Epidermal melanocyte (primary cell): Measurements from ENCODE around the gene CCL3.
"Not testable (repeated sequence)": the region's sequence is repeated elsewhere in the genome, so short reads cannot be mapped to it uniquely, and the experiment has no call there.

Experiments used
- DNase-seq: peaks from one replicate; pipeline ENCODE4 v3.0.0; 2011; ENCODE audit warnings: low spot score; ENCODE audit not compliant: insufficient read length

Gene CCL3

DNA sequence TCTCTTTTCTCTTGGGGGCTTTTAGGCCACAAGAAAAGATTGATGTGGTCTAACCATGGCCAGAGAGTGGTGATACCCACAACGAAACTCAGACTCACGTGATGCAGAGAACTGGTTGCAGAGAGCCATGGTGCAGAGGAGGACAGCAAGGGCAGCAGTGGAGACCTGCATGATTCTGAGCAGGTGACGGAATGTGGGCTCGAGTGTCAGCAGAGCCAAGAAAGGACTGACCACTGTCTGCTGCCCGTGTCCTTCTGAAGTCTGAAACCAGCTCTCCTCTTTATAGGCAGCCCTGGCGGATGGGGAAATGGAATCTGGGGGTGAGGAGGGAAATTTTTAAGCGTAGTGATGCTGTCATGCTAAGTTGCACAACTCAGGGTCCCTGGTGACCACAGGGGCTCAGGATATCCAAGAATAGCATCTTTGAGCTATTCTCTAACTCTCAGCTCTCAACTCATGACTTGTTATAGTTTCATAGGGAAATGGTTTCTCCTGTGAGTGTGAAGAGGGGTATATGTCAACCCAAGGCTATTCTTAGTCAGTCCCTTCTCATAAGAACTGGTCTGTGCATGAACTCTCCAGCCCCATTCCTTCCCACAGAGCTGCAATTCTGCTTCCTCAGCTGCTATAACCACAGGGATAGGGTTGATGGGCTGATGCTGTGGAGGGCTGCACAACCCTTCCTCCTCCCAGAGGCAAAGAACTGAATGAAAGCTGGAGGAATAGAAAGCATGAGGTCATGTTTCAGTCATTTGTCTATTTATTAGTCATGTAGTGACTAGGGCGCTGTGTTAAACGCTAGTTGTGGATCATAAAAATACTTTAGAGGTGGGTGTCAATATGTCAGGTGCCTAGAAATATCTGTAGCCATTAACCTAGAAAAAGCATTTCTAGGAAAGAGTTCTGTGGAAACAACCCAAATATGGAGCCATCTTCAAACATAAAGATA is at the start of gene CCL3:
CCL3 (minus strand) TSS at position 256 of the 949 bp plus-strand sequence; CDS start at position 171, 85 bp downstream.
- no peak for DNase-seq

DNA sequence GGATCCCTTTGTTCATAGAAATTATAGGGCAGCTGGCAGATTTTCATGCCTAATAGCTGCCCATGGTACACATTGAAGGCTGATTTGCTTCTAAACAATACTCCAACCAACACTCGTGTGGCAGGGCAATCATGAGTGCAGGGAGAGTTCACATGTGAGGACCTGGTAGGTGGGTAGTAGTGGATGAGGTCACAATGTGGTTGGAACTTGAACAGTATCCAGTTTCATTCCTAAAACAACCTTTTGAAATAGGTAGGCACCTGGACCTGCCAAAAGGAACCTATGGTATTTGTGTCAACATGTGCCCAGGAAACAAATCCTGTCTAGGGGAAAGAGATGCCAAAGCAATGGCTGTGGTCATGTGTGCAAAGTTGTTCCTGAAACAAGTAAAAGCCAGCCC is 46.5 kb upstream of the CCL3 start:
- no peak for DNase-seq

- DNase-seq = no peak
Observed at GRCh38 chr17:36136036-36136435, 46.1 kb upstream of the CCL3 start.

DNA sequence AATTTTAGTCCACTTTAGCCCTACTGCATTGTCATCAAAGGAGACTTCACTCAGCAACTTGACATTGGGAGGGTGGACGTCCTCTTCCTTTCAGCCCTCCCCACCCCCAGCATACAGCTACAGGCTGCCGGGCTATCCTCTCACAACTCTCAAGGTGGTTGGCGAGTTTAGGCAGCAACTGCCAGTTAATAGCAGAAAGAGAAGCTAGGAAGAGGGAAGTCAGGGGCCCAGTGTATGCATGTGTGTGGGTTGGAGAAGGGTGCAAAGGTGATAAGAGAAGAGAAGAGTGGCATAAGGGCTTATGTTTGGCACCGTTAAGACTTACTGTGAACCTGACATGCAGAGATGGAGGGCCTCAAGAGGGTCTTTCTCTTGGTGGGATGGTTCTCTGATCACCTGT is 45.5 kb upstream of the CCL3 start:
- no peak for DNase-seq

DNA sequence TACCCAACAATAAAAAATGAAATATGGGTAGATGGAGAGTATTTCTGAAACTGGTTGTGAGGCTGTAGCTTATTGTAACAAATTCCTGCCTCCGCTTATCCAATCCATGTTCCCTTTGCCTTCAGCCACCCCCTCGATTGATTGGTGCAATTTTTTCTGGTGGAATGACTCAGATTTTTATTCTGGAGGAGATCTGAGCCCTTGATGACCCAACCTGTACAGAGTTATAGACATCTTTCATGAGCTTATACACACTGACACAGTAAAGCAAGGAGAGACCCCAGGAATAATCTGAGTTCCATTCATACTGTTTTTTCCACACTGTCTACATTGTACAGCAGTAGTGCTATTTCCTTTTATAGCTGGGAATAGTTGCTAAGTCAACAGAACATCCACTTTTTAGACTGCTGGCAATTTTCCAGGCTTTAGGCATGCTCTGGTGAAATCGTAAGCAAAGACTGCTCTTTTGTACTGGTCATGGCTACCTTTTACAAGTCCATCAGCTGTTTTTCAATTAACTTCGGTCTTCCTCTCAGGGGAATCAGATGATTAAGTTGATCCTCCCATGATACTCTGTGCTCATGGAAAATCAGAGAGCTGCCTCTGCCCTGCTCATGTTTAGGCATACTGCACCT is 43.8 kb upstream of the CCL3 start:
- DNase-seq = peak; percentile 77

DNA sequence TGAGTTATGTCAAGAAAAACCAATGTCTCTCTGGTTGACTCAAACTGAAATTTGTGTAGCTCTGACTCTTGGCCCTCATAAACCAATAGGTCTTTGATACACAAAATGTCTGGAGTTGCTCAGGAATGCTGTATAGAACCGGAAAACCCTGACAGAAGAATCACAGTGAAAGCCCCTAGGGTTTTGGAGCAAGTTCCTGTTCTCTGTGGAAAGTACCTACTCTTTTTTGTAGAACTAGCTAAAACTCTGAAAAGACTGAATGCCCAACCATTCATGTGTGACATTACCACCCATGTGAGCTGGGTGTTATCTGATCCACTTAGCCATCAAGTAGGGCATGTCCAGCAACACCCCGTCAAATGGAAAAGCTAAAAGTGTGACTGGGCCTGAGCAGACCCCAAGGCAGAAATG is 42.5 kb upstream of the CCL3 start:
- DNase-seq = no peak

GRCh38 chr17:36131931-36132330 is 42.0 kb upstream of the CCL3 start:
- DNase-seq = no peak

DNA sequence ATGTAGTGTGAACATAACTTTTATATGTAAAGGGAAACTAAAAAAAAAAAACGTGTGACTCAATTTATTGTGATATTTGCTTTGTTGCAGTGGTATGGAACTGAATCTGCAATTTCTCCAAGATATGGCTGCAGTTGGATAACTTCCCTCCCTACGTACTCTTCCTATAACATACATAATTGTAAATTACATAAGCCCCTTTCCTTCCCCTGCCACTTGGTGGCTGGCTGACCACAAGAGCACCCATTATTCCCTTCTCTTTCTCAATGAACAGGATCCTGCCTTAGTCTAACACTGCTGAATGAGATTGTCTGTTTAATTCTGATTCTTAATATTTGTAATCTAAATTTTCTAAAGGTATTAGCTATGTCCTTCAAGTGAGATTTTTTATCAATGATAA is 41.5 kb upstream of the CCL3 start:
- DNase-seq = no peak

DNA sequence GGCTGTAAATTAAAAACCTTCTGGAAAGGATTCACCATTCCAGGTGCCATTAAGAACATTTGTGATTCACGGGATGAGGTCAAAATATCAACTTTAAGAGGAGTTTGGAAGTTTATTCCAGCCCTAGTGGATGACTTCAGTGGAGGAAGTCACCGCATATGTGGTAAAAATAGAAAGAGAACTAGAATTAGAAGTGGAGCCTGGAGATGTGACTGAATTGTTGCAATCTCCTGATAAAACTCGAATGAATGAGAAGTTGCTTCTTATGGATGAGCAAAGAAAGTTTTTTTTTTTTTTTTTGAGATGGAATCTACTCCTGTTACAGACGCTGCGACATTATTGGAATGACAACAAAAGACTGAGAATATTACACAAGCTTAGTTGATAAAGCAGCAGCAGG is 40.4 kb upstream of the CCL3 start:
- DNase-seq = no peak

GRCh38 chr17:36129616-36130015 is 39.7 kb upstream of the CCL3 start:
- DNase-seq = no peak

GRCh38 chr17:36128411-36128978 is 38.6 kb upstream of the CCL3 start:
- DNase-seq = no peak

DNA sequence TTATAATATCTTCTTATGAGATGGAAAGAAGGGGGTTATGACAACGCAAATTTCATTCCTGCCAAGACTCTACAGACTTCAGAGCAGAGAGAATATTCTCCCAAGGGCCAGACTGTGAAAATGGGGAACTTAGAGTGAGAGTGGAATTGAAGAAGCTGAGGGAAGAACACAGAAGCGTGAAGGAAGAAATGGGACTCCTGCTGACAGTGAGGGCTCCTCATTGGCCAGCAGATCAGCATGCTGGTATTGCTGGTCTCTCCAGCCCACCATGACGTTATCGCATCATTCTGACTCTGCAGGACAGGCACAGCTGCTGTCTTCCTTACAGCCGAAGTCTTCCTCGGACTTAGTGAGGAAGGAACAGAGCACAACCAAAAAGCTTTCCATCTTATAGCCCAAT is 38.0 kb upstream of the CCL3 start:
- DNase-seq = no peak

DNA sequence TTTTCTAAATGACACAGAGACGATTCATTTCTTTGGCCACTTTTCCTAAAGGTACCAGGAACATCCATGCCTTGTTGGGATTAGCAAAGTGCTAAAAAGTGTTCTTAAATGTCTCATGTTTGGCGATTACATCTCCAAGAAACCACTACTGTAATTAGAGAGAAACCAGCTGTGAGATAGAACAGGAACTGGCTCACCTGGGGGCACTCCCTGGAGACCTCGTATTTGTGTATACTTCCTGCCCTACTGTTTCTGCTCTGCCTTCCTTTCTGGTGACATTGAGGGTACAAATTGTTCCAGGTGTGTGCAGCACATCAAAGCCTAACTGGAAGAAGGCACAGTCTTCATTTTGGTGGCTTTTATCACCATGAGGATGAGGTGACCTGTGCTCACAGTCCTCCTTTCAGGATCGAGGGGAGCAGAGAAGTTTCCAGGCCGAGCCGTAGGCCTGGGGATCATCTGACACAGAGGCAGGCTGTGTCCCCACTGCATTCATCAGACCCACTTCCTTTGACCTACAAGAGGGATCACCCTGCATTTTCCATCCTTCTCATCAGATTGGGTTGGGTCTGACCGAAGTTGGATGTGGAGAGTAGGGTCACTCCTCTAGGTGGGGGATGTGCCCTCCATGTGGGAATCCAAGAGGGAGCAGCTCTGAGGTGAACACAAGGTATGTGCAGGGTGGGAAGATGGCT is 37.4 kb upstream of the CCL3 start:
- no peak for DNase-seq

DNA sequence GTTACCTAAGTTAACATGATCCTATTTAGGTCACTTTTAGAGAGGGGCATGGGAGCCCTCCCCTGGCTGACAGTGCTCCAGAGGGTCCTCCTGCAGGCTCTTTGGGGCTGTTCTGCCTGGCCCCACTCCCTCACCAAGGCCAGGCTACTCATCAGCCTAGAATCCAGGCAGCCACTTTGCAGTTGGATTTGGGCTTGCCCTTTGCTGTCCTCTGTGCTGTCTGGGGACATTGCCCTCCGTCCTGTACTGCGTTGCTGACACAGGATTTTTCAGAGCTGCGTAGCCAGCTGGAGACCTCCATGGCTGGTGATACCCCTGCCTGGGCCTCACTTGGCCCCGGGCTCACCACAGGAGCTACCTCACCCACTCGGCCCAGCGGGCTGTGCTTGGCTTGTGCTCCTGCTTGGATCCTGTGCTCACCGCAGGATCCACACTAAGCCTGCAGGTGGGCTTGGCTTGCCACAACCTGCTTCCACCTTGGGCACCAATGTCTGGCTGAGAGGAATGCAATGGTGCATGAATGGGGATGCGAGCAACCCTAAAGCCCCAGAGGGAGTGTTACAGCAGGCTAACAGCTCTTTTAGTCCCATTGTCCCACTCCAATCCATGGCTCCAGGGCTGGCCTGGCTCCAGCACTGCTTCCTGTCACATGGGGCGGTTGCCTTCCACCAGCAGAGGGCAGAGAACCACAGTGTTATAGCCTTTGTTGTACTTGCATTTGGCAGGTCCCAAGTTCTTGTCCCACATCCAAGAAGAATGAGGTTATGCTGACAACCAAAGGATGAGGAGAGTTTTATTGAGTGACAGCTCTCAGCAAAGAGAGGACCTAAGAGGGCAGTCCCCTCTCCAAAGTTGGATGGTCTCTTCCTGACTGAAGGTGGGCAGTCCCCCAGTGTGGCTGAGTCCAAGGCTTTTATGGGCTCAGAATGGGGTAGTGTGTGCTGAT is 35.2 kb upstream of the CCL3 start:
- DNase-seq = no peak

GRCh38 chr17:36123431-36123830 is 33.5 kb upstream of the CCL3 start:
- no peak for DNase-seq

DNA sequence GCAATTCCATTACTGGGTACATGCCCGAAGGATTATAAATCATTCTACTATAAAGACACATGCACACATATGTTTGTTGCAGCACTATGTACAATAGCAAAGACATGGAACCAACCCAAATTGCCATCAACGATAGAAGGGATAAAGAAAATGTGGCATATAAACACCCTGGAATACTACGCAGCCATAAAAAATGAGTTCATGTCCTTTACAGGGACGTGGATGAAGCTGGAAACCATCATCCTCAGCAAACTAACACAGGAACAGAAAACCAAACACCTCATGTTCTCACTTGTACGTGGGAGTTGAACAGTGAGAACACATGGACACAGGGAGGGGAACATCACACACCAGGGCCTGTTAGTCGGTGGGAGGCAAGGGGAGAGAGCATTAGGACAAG is 31.2 kb upstream of the CCL3 start:
- not testable (repeated sequence) for DNase-seq

DNA sequence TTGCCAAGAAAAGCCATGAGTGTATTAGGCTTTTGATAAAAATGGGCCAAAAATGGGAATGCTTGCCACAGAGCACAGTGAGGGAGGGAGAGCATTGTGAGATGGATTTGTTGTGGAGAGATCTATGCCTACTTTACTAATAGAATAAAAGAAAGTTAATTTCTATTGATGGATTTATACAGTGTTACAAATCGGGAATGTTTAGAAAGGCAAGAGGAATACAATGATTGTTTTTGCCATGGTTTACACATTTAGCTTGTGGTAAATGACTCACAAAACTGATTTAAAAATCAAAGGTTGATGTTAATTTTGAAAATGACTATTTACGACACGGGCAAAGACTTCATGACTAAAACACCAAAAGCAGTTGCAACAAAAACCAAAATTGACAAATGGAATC is 30.3 kb upstream of the CCL3 start:
- DNase-seq = no peak

DNA sequence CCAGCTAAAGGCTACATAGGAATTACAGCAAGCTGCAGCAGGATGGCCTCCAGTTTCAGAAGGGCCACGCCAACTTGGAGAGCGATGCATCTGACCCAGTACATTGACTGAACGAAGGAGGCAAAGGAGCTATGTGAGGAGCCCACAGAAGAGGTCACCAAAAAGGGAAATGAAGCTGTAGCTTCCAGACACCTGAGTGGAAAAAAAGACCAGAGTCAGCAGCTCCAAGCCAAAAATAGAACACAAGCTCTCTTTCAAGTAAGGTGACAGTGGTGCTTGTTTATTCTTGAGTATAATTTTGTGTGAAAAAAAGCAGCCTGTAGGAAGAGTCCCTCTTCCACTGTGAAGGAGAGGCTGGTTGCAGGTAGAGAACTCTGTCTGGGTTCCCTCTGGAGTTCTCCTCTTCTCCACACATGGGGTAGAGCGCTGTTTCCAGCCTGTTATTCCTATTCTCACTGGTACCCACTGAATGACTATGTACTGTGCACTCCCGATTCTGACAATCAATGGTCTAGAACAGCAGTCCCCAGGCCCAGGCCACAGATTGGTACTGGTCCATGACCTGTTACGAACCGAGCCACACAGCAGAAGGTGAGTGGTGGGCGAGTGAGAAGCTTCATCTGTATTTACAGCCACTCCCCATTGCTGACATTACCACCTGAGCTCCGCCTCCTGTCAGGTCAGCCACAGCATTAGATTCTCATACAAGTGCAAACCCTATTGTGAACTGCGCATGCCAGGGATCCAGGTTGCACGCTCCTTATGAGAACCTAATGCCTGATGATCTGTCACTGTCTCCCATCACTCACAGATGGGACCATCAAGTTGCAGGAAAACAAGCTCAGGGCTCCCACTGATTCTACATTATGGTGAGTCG is 28.8 kb upstream of the CCL3 start:
- no peak for DNase-seq

DNA sequence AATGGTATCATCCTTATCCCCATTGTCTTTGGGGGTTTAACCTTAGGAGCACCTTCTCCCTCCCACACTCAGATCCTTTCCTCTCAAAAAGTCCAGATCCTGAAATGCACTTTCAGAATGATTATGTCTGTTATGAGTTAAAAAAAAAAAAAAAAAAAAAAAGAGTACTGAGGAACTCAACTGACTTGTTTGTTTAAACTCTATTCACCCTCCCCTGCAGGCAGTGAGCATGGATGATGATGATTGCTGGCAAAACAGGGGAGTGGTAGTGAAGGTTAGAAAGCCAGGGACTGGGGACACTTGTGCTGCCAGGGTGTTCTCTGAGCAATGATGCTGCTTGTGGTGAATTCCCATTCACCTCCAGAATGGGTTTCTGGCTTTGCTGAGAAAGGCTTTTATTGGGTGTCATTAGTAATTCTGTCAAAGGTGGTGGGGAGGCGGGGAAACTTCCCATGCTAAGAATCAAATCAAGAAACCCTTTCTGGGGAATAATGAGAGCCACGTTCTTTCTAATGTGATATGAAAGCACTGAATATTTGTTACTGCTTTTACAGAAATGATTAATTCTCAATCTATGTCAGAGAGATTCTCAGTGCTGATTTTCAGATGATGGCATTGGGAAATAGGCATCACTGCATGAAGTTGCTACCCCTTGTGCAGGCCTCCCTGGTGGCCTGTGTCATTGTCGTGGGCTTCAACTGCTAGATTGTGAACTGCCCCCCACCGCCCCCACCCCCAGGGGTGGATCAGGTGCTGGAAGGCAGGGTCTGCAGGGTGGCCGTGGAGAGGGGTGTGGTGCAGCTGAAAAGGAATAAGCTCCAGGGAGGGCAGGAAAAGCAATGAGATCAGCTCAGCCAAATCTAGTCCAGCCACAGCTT is 27.8 kb upstream of the CCL3 start:
- DNase-seq = no peak
